WTC11 (cell line): Measurements from ENCODE around the gene PGF.

Source experiments
- ARID4B ChIP-seq: sonication (generic); formaldehyde crosslinking; IDR thresholded peaks from 2 replicates; pipeline ENCODE4 v1.8.0; 2023; ENCODE audit warnings: missing genetic modification reagents, mild to moderate bottlenecking, borderline replicate concordance
- ATF2 ChIP-seq: sonication (generic); formaldehyde crosslinking; IDR thresholded peaks from 2 replicates; pipeline ENCODE4 v1.8.1; 2022; ENCODE audit warnings: low read depth, missing genetic modification reagents, borderline replicate concordance
- ATF3 ChIP-seq: sonication (generic); formaldehyde crosslinking; conservative IDR thresholded peaks from 2 replicates; pipeline ENCODE4 v1.8.1; 2022; ENCODE audit warnings: mild to moderate bottlenecking, missing genetic modification reagents
- CTCF ChIP-seq: fragments of 200-600 bp; IDR thresholded peaks from 2 replicates; pipeline ENCODE4 v1.8.0; 2022; ENCODE audit warnings: antibody characterized with exemption
- E2F4 ChIP-seq: sonication (generic); formaldehyde crosslinking; IDR thresholded peaks from 2 replicates; pipeline ENCODE4 v1.8.1; 2022; ENCODE audit warnings: low read depth, mild to moderate bottlenecking, moderate library complexity, missing genetic modification reagents, borderline replicate concordance
- HMGA2 ChIP-seq: fragments of 250-450 bp; sonication (Bioruptor Pico); IDR thresholded peaks from 2 replicates; pipeline ENCODE4 v1.4.0; 2021; ENCODE audit warnings: mild to moderate bottlenecking, moderate library complexity
- NFE2L1 ChIP-seq: sonication (generic); formaldehyde crosslinking; IDR thresholded peaks from 2 replicates; pipeline ENCODE4 v1.8.1; 2023; ENCODE audit warnings: missing genetic modification reagents
- PRRX2 ChIP-seq: fragments of 250-450 bp; sonication (Bioruptor Pico); IDR thresholded peaks from 2 replicates; pipeline ENCODE4 v1.8.0; 2021; ENCODE audit warnings: mild to moderate bottlenecking
- SOX15 ChIP-seq: fragments of 250-450 bp; sonication (Bioruptor Pico); IDR thresholded peaks from 2 replicates; pipeline ENCODE4 v1.9.0; 2021; ENCODE audit warnings: mild to moderate bottlenecking
- TEAD4 ChIP-seq: sonication (generic); formaldehyde crosslinking; IDR thresholded peaks from 2 replicates; pipeline ENCODE4 v1.8.0; 2022; ENCODE audit warnings: mild to moderate bottlenecking, missing genetic modification reagents
- TP53 ChIP-seq: sonication (generic); formaldehyde crosslinking; IDR thresholded peaks from 2 replicates; pipeline ENCODE4 v1.8.1; 2023; ENCODE audit warnings: mild to moderate bottlenecking, missing genetic modification reagents
- ZNF121 ChIP-seq: sonication (generic); formaldehyde crosslinking; IDR thresholded peaks from 2 replicates; pipeline ENCODE4 v1.8.0; 2023; ENCODE audit warnings: missing genetic modification reagents
- ZNF263 ChIP-seq: sonication (generic); formaldehyde crosslinking; IDR thresholded peaks from 2 replicates; pipeline ENCODE4 v1.8.1; 2022; ENCODE audit warnings: low read depth, mild to moderate bottlenecking, moderate library complexity, missing genetic modification reagents

GRCh38 chr14:74951443-74952179 lies 3.8 kb downstream of the PGF start:
- no peak for TF ChIP-seq CTCF
- TF ChIP-seq HMGA2 (CRISPR knock-in tag), result no peak
- no peak for TF ChIP-seq ARID4B (CRISPR knock-in tag)
- TF ChIP-seq ATF2 (CRISPR knock-in tag), result no peak
- no peak for TF ChIP-seq PRRX2 (CRISPR knock-in tag)
- TF ChIP-seq TP53 (CRISPR knock-in tag), result no peak
- TF ChIP-seq ZNF263, result no peak
- TF ChIP-seq NFE2L1 (CRISPR knock-in tag), result no peak
- no peak for TF ChIP-seq E2F4
- no peak for TF ChIP-seq SOX15
- TF ChIP-seq ATF3, result no peak
- no peak for TF ChIP-seq TEAD4 (CRISPR knock-in tag)
- no peak for TF ChIP-seq ZNF121
